ENCODE results near the gene HSD17B2. TPM values are rescaled to one million over a fixed set of nuclear protein-coding genes. Genes with fewer than 3 reads are reported as not detected.

The HSD17B2 gene
- total RNA-seq, 2 experiments from 2014 or later = not detected

- H3K27ac Mint-ChIP-seq = no peak overlapping the region
- intact Hi-C loops (cut with micrococcal nuclease) = no loop called here
- no peaks in the 10 kb centered on the region for H3K9me3 Mint-ChIP-seq
- POLR2A ChIA-PET = no interaction called here
- DNase-seq = no peak
- no peak overlapping the region for H3K4me3 Mint-ChIP-seq
- CTCF ChIA-PET = interaction anchor here (1.5 kb wide), 1 partner anchor 205 kb away, joined by 4 read pairs; no protein-coding TSS in a partner anchor
- H3K4me1 Mint-ChIP-seq (ENCODE audit: low read depth) = no peaks in the 10 kb centered on the region
- peaks cover 23% of the 10 kb centered on the region for H3K27me3 Mint-ChIP-seq
- H3K36me3 Mint-ChIP-seq = no peaks in the 10 kb centered on the region
These were observed 10.7 kb upstream of the HSD17B2 start for GRCh38 chr16:82024316-82024715.

GRCh38 chr16:82024883-82025282, 10.2 kb upstream of the HSD17B2 start:
- ChIA-PET CTCF (interaction anchor here (1.5 kb wide), 1 partner anchor 205 kb away, joined by 4 read pairs; no protein-coding TSS in a partner anchor), POLR2A (no interaction called here)
- DNase-seq = no peak
- Mint-ChIP-seq H3K4me1 (ENCODE audit: low read depth) (no peaks in the 10 kb centered on the region), H3K9me3 (no peaks in the 10 kb centered on the region), H3K27me3 (peaks cover 18% of the 10 kb centered on the region), H3K4me3 (no peak overlapping the region), H3K27ac (no peak overlapping the region), H3K36me3 (no peaks in the 10 kb centered on the region)
- intact Hi-C loops (cut with micrococcal nuclease) = no loop called here

- Mint-ChIP-seq H3K4me3 (no peak overlapping the region), H3K4me1 (ENCODE audit: low read depth) (no peaks in the 10 kb centered on the region), H3K9me3 (no peaks in the 10 kb centered on the region), H3K27ac (no peak overlapping the region), H3K27me3 (peaks cover 21% of the 10 kb centered on the region), H3K36me3 (no peaks in the 10 kb centered on the region)
- intact Hi-C loops (cut with micrococcal nuclease) = no loop called here
- no peak for DNase-seq
- CTCF ChIA-PET = no interaction called here
- POLR2A ChIA-PET = no interaction called here
These were observed 7.4 kb upstream of the HSD17B2 start for GRCh38 chr16:82027629-82028064.

- H3K9me3 Mint-ChIP-seq = no peaks in the 10 kb centered on the region
- ChIA-PET POLR2A (no interaction called here), CTCF (interaction anchor here (0.7 to 2.0 kb wide), 3 partner anchors 30 to 199 kb away, joined by 3 to 6 read pairs (median 5); no protein-coding TSS in a partner anchor)
- peaks cover 12% of the 10 kb centered on the region for H3K27me3 Mint-ChIP-seq
- intact Hi-C loops (cut with micrococcal nuclease) = no loop called here
- no peak for DNase-seq
- no peaks in the 10 kb centered on the region for H3K4me1 Mint-ChIP-seq (ENCODE audit: low read depth)
- H3K27ac Mint-ChIP-seq = no peak overlapping the region
- no peaks in the 10 kb centered on the region for H3K36me3 Mint-ChIP-seq
- no peak overlapping the region for H3K4me3 Mint-ChIP-seq
These were observed 3.7 kb upstream of the HSD17B2 start for GRCh38 chr16:82031116-82032084.

- POLR2A ChIA-PET = no interaction called here
- intact Hi-C loops (cut with micrococcal nuclease) = no loop called here
- DNase-seq = no peak
- no peaks in the 10 kb centered on the region for H3K4me1 Mint-ChIP-seq (ENCODE audit: low read depth)
- CTCF ChIA-PET = interaction anchor here (1.2 to 2.0 kb wide), 2 partner anchors 28 to 197 kb away, joined by 5 to 6 read pairs; no protein-coding TSS in a partner anchor
- H3K27me3 Mint-ChIP-seq = peaks cover 16% of the 10 kb centered on the region
- H3K27ac Mint-ChIP-seq = no peak overlapping the region
- no peaks in the 10 kb centered on the region for H3K36me3 Mint-ChIP-seq
- H3K4me3 Mint-ChIP-seq = no peak overlapping the region
- H3K9me3 Mint-ChIP-seq = no peaks in the 10 kb centered on the region
These were observed 2.0 kb upstream of the HSD17B2 start for GRCh38 chr16:82033006-82033405.

GRCh38 chr16:82033683-82034300, 1.3 kb upstream of the HSD17B2 start:
- DNase-seq = no peak
- Mint-ChIP-seq H3K4me3 (no peak overlapping the region), H3K27me3 (peaks cover 16% of the 10 kb centered on the region), H3K4me1 (ENCODE audit: low read depth) (no peaks in the 10 kb centered on the region), H3K9me3 (no peaks in the 10 kb centered on the region), H3K36me3 (no peaks in the 10 kb centered on the region), H3K27ac (no peak overlapping the region)
- intact Hi-C loops (cut with micrococcal nuclease) = no loop called here
- ChIA-PET POLR2A (no interaction called here), CTCF (interaction anchor here (1.4 kb wide), 1 partner anchor 196 kb away, joined by 4 read pairs; no protein-coding TSS in a partner anchor)

GRCh38 chr16:82037251-82037650, 2.2 kb downstream of the HSD17B2 start:
- ChIA-PET POLR2A (no interaction called here), CTCF (no interaction called here)
- Mint-ChIP-seq H3K4me1 (ENCODE audit: low read depth) (no peaks in the 10 kb centered on the region), H3K27ac (no peak overlapping the region), H3K27me3 (peaks cover 16% of the 10 kb centered on the region), H3K9me3 (no peaks in the 10 kb centered on the region), H3K36me3 (no peaks in the 10 kb centered on the region), H3K4me3 (no peak overlapping the region)
- DNase-seq = no peak
- intact Hi-C loops (cut with micrococcal nuclease) = no loop called here

GRCh38 chr16:82037666-82038065, 2.6 kb downstream of the HSD17B2 start:
- ChIA-PET CTCF (no interaction called here), POLR2A (no interaction called here)
- no peaks in the 10 kb centered on the region for H3K36me3 Mint-ChIP-seq
- no peaks in the 10 kb centered on the region for H3K4me1 Mint-ChIP-seq (ENCODE audit: low read depth)
- H3K9me3 Mint-ChIP-seq = no peaks in the 10 kb centered on the region
- DNase-seq = no peak
- no peak overlapping the region for H3K27ac Mint-ChIP-seq
- H3K4me3 Mint-ChIP-seq = no peak overlapping the region
- intact Hi-C loops (cut with micrococcal nuclease) = no loop called here
- peaks cover 12% of the 10 kb centered on the region for H3K27me3 Mint-ChIP-seq

- intact Hi-C loops (cut with micrococcal nuclease) = no loop called here
- no peak for DNase-seq
- H3K4me1 Mint-ChIP-seq (ENCODE audit: low read depth) = no peaks in the 10 kb centered on the region
- H3K9me3 Mint-ChIP-seq = no peaks in the 10 kb centered on the region
- H3K27ac Mint-ChIP-seq = no peak overlapping the region
- CTCF ChIA-PET = no interaction called here
- no peak overlapping the region for H3K4me3 Mint-ChIP-seq
- H3K36me3 Mint-ChIP-seq = no peaks in the 10 kb centered on the region
- POLR2A ChIA-PET = no interaction called here
- H3K27me3 Mint-ChIP-seq = peaks cover 7% of the 10 kb centered on the region
These were observed 5.2 kb downstream of the HSD17B2 start for GRCh38 chr16:82040296-82040695.

- no peaks in the 10 kb centered on the region for H3K4me1 Mint-ChIP-seq (ENCODE audit: low read depth)
- H3K4me3 Mint-ChIP-seq = no peak overlapping the region
- intact Hi-C loops (cut with micrococcal nuclease) = no loop called here
- no peaks in the 10 kb centered on the region for H3K36me3 Mint-ChIP-seq
- ChIA-PET CTCF (no interaction called here), POLR2A (no interaction called here)
- no peaks in the 10 kb centered on the region for H3K9me3 Mint-ChIP-seq
- no peak for DNase-seq
- H3K27me3 Mint-ChIP-seq = peaks cover 8% of the 10 kb centered on the region
- H3K27ac Mint-ChIP-seq = no peak overlapping the region
These were observed 6.5 kb downstream of the HSD17B2 start for GRCh38 chr16:82041542-82041941.

GRCh38 chr16:82042144-82042543, 7.1 kb downstream of the HSD17B2 start:
- POLR2A ChIA-PET = no interaction called here
- CTCF ChIA-PET = no interaction called here

GRCh38 chr16:82042846-82043245, 7.8 kb downstream of the HSD17B2 start:
- Mint-ChIP-seq H3K36me3 (no peaks in the 10 kb centered on the region), H3K4me3 (no peak overlapping the region), H3K27me3 (peaks cover 13% of the 10 kb centered on the region), H3K9me3 (no peaks in the 10 kb centered on the region), H3K4me1 (ENCODE audit: low read depth) (no peaks in the 10 kb centered on the region), H3K27ac (no peak overlapping the region)
- ChIA-PET CTCF (no interaction called here), POLR2A (no interaction called here)
- intact Hi-C loops (cut with micrococcal nuclease) = no loop called here
- DNase-seq = no peak

More at GRCh38 chr16:82042144-82042543, 7.1 kb downstream of the HSD17B2 start:
- DNase-seq = no peak
- Mint-ChIP-seq H3K9me3 (no peaks in the 10 kb centered on the region), H3K27ac (no peak overlapping the region), H3K4me1 (ENCODE audit: low read depth) (no peaks in the 10 kb centered on the region), H3K4me3 (no peak overlapping the region), H3K36me3 (no peaks in the 10 kb centered on the region), H3K27me3 (peaks cover 11% of the 10 kb centered on the region)
- intact Hi-C loops (cut with micrococcal nuclease) = no loop called here
